ENCODE data around the gene AKAP6.

The AKAP6 gene

GRCh38 chr14:32821964-32822653, 493.0 kb downstream of the AKAP6 start:
- DNase-seq (ENCODE audit: low read depth): no peak

GRCh38 chr14:32823706-32824105, 494.6 kb downstream of the AKAP6 start:
- DNase-seq (ENCODE audit: low read depth): no peak

- DNase-seq (ENCODE audit: low read depth): no peak
These were observed 495.1 kb downstream of the AKAP6 start for GRCh38 chr14:32824195-32824594.

GRCh38 chr14:32825058-32825457, 496.0 kb downstream of the AKAP6 start:
- DNase-seq (ENCODE audit: low read depth): no peak

GRCh38 chr14:32826404-32827082, 497.4 kb downstream of the AKAP6 start:
- no peak for DNase-seq (ENCODE audit: low read depth)

GRCh38 chr14:32827514-32827913, 498.4 kb downstream of the AKAP6 start:
- no peak for DNase-seq (ENCODE audit: low read depth)

GRCh38 chr14:32835924-32836323, 506.8 kb downstream of the AKAP6 start:
- no peak for DNase-seq (ENCODE audit: low read depth)

- no peak for DNase-seq (ENCODE audit: low read depth)
These were observed 512.6 kb downstream of the AKAP6 start for GRCh38 chr14:32841698-32842097.

GRCh38 chr14:32846821-32847365, 517.8 kb downstream of the AKAP6 start:
- no peak for DNase-seq (ENCODE audit: low read depth)

- DNase-seq (ENCODE audit: low read depth): no peak
These were observed 518.8 kb downstream of the AKAP6 start for GRCh38 chr14:32847867-32848266.

- no peak for DNase-seq (ENCODE audit: low read depth)
These were observed 536.8 kb downstream of the AKAP6 start for GRCh38 chr14:32865827-32866376.

GRCh38 chr14:32883188-32883587, 554.1 kb downstream of the AKAP6 start:
- no peak for DNase-seq (ENCODE audit: low read depth)

Measured in CMK (cell line).